GM06990 (cell line): Measurements from ENCODE around the gene VGLL3.
"Not testable (repeated sequence)": the region's sequence is repeated elsewhere in the genome, so short reads cannot be mapped to it uniquely, and the experiment has no call there.

Source experiments
- DNase-seq: peaks from one replicate; pipeline ENCODE4 v3.0.0-alpha.2; 2011; ENCODE audit not compliant: insufficient read length; ENCODE audit errors: extremely low read depth
- H3K27me3 ChIP-seq: replicated peaks from 2 replicates; pipeline ENCODE4 v1.6.0; 2011; ENCODE audit warnings: low read length; ENCODE audit not compliant: control insufficient read depth, insufficient read depth
- H3K36me3 ChIP-seq: 2 replicates; pipeline ENCODE4 v1.5.1; 2011; ENCODE audit warnings: low read length; ENCODE audit not compliant: control insufficient read depth, insufficient read depth
- H3K4me3 ChIP-seq: replicated peaks from 2 replicates; pipeline ENCODE4 v1.5.1; 2011; ENCODE audit warnings: low read depth, mild to moderate bottlenecking, control low read depth, low read length
- TF ChIP-seq, protein P1 (sequence below): IDR thresholded peaks from 2 replicates; pipeline ENCODE4 v1.5.1; 2011; ENCODE audit warnings: low read length, control low read depth, mild to moderate bottlenecking, inconsistent platforms; ENCODE audit not compliant: insufficient read depth, poor library complexity, severe bottlenecking

VGLL3 gene

GRCh38 chr3:86984271-86984670, 6.7 kb downstream of the VGLL3 start:
- Histone ChIP-seq H3K36me3 (no peaks in the 10 kb centered on the region), H3K4me3 (no peak overlapping the region), H3K27me3 (no peaks in the 10 kb centered on the region)
- DNase-seq = no peak
- TF ChIP-seq, protein P1, sequence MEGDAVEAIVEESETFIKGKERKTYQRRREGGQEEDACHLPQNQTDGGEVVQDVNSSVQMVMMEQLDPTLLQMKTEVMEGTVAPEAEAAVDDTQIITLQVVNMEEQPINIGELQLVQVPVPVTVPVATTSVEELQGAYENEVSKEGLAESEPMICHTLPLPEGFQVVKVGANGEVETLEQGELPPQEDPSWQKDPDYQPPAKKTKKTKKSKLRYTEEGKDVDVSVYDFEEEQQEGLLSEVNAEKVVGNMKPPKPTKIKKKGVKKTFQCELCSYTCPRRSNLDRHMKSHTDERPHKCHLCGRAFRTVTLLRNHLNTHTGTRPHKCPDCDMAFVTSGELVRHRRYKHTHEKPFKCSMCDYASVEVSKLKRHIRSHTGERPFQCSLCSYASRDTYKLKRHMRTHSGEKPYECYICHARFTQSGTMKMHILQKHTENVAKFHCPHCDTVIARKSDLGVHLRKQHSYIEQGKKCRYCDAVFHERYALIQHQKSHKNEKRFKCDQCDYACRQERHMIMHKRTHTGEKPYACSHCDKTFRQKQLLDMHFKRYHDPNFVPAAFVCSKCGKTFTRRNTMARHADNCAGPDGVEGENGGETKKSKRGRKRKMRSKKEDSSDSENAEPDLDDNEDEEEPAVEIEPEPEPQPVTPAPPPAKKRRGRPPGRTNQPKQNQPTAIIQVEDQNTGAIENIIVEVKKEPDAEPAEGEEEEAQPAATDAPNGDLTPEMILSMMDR = no peak

DNA sequence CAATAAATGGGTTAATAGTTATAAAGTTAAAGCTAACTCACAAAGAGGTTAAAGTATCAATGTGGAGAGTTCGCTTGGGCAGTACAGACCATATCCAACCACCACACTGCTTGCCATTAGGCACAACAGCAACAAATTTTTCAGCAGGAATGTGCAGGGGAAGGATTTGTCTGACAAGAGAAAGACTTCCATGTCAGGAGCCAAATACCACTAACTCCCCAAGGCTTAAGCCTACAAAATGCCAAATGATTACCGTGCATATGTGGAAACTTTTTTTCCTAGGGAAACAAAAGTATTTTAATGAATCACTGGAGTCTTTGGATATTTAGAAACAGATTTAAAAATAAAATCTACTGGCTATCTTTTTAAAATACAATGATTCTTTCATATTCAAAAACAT, 8.1 kb downstream of the VGLL3 start:
- TF ChIP-seq, protein P1 = no peak
- Histone ChIP-seq H3K27me3 (no peaks in the 10 kb centered on the region), H3K4me3 (no peak overlapping the region), H3K36me3 (no peaks in the 10 kb centered on the region)
- no peak for DNase-seq

GRCh38 chr3:86978111-86978551, 12.8 kb downstream of the VGLL3 start:
- TF ChIP-seq, protein P1 = no peak
- no peaks in the 10 kb centered on the region for H3K36me3 ChIP-seq
- no peak overlapping the region for H3K4me3 ChIP-seq
- no peaks in the 10 kb centered on the region for H3K27me3 ChIP-seq
- no peak for DNase-seq

GRCh38 chr3:86976219-86976618, 14.7 kb downstream of the VGLL3 start:
- DNase-seq = no peak
- no peaks in the 10 kb centered on the region for H3K27me3 ChIP-seq

DNA sequence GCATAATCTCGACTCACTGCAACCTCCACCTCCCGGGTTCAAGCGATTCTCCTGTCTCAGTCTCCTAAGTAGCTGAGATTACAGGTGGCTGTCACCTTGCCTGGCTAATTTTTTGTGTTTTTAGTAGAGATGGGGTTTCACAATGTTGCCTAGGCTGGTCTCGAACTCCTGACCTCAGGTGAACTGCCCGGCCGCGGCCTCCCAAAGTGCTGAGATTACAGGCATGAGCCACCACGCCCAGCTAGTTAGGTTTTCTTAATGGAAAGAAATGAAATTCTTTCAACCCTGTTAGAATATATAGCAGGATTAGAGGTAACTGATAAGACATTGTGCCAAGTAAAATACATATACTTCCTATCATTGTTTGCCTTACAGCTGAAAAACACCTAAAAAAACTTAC, 16.8 kb downstream of the VGLL3 start:
- H3K36me3 ChIP-seq, DNase-seq, H3K4me3 ChIP-seq, H3K27me3 ChIP-seq: not testable (repeated sequence)

More at GRCh38 chr3:86976219-86976618, 14.7 kb downstream of the VGLL3 start:
- no peak overlapping the region for H3K4me3 ChIP-seq
- no peaks in the 10 kb centered on the region for H3K36me3 ChIP-seq
- TF ChIP-seq, protein P1 = no peak

DNA sequence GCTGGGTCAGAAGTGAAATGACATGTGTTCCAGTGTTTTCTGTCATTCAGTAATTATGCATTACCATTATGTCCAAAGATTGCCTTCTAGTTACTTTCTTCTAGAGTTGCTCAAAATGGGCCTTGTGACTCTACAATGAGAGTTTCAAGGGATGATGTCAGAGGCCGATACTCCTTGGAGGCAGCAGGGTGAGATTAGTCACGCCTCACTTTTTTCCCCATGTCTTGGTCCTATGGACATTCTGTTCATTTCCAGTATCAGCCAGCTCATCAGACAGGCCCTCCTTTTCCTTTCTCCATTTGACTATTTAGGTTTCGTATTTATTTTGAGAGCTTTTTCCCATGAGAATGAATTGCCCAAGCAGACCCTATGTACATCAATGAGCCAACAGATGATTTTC, 17.5 kb downstream of the VGLL3 start:
- Histone ChIP-seq H3K27me3 (no peaks in the 10 kb centered on the region), H3K4me3 (no peak overlapping the region), H3K36me3 (no peaks in the 10 kb centered on the region)
- DNase-seq = no peak
- TF ChIP-seq, protein P1 = no peak
